CD14-positive monocyte (primary cell): ENCODE data around the gene CREBBP. TPM values are rescaled to one million over a fixed set of nuclear protein-coding genes. Genes with fewer than 3 reads are reported as not detected.

Experiments used
- DNase-seq, 3 donors: peaks; one replicate each; pipeline ENCODE4 v3.0.0-alpha.2; 2011 to 2022
- H2AFZ ChIP-seq: 2 replicates; pipeline ENCODE4 v1.6.0; 2012; ENCODE audit warnings: mild to moderate bottlenecking, low read depth, low read length, inconsistent platforms; ENCODE audit not compliant: insufficient read depth, poor library complexity, severe bottlenecking
- H3K27ac ChIP-seq, 2 donors: 1 replicate in 1 of 2; 2 replicates in 1 of 2; pipeline ENCODE4 v1.5.1; 2012 to 2013; ENCODE audit warnings: low read length in 2 of 2, control low read depth in 1 of 2, inconsistent platforms in 1 of 2, low read depth in 1 of 2, mild to moderate bottlenecking in 1 of 2
- H3K27me3 ChIP-seq, 2 donors: one replicate each; pipeline versions ENCODE4 v1.6.0 to v1.6.1; 2011 to 2013; ENCODE audit warnings: low read length in 2 of 2; ENCODE audit not compliant: control insufficient read depth in 2 of 2, insufficient read depth in 2 of 2
- H3K36me3 ChIP-seq, 2 donors: replicated peaks in 1 of 2; 1 replicate in 1 of 2; 2 replicates in 1 of 2; pipeline versions ENCODE4 v1.5.1 to v1.6.1; 2012 to 2013; ENCODE audit warnings: low read length in 2 of 2, control low read depth in 1 of 2, inconsistent platforms in 1 of 2, mild to moderate bottlenecking in 1 of 2; ENCODE audit not compliant: insufficient read depth in 2 of 2, control insufficient read depth in 1 of 2
- H3K4me1 ChIP-seq, 2 donors: 1 replicate in 1 of 2; 2 replicates in 1 of 2; pipeline versions ENCODE4 v1.5.1 to v1.6.1; 2012 to 2013; ENCODE audit warnings: low read length in 2 of 2, control low read depth in 1 of 2, inconsistent platforms in 1 of 2, mild to moderate bottlenecking in 1 of 2, moderate library complexity in 1 of 2; ENCODE audit not compliant: insufficient read depth in 2 of 2, control insufficient read depth in 1 of 2
- H3K4me2 ChIP-seq: replicated peaks from 2 replicates; pipeline ENCODE3; 2012; ENCODE audit warnings: low read length, moderate library complexity, mild to moderate bottlenecking; ENCODE audit not compliant: poor library complexity, severe bottlenecking; ENCODE audit errors: extremely low read depth
- H3K4me3 ChIP-seq, 3 experiments: fragments of 200-600 bp in 1 of 3; sonication (generic) in 1 of 3; replicated peaks in 1 of 3; 1 replicate in 2 of 3; 2 replicates in 1 of 3; pipeline ENCODE4 v1.5.1; 2011 to 2013; ENCODE audit warnings: low read length in 3 of 3, mild to moderate bottlenecking in 3 of 3, control low read depth in 2 of 3, low read depth in 2 of 3, inconsistent platforms in 1 of 3, moderate library complexity in 1 of 3
- H3K79me2 ChIP-seq: 2 replicates; pipeline ENCODE4 v1.6.0; 2012; ENCODE audit warnings: mild to moderate bottlenecking, control low read depth, inconsistent platforms, low read length, moderate library complexity; ENCODE audit not compliant: insufficient read depth
- H3K9ac ChIP-seq: 2 replicates; pipeline ENCODE4 v1.6.0; 2017; ENCODE audit warnings: low read length, mild to moderate bottlenecking; ENCODE audit not compliant: insufficient read depth, poor library complexity, severe bottlenecking
- H3K9me3 ChIP-seq, 2 donors: replicated peaks in 1 of 2; 1 replicate in 1 of 2; 2 replicates in 1 of 2; pipeline versions ENCODE4 v1.5.1 to v1.6.1; 2012 to 2013; ENCODE audit warnings: low read length in 2 of 2, control low read depth in 1 of 2; ENCODE audit not compliant: control insufficient read depth in 1 of 2, insufficient read depth in 1 of 2
- H4K20me1 ChIP-seq: 2 replicates; pipeline ENCODE4 v1.6.0; 2012; ENCODE audit warnings: mild to moderate bottlenecking, low read length, control low read depth, moderate library complexity; ENCODE audit not compliant: insufficient read depth
- H3K27ac Mint-ChIP-seq, 7 donors: one replicate each; pipeline ENCODE4 v1.8.0; 2020; ENCODE audit warnings: mild to moderate bottlenecking in 7 of 7, mixed read lengths in 7 of 7, moderate library complexity in 6 of 7, inconsistent platforms in 2 of 7
- H3K27me3 Mint-ChIP-seq, 3 donors: one replicate each; pipeline ENCODE4 v1.8.0; 2021 to 2022; ENCODE audit warnings: low read depth in 3 of 3, mild to moderate bottlenecking in 3 of 3, mixed read lengths in 3 of 3, moderate library complexity in 3 of 3, inconsistent platforms in 1 of 3
- H3K36me3 Mint-ChIP-seq, 2 donors: one replicate each; pipeline ENCODE4 v1.8.0; 2020; ENCODE audit warnings: mixed read lengths in 2 of 2, inconsistent platforms in 1 of 2, mild to moderate bottlenecking in 1 of 2
- H3K4me1 Mint-ChIP-seq: one replicate; pipeline ENCODE4 v1.8.0; 2020; ENCODE audit warnings: mild to moderate bottlenecking, mixed read lengths
- H3K4me3 Mint-ChIP-seq, 2 donors: one replicate each; pipeline ENCODE4 v1.8.0; 2020; ENCODE audit warnings: mild to moderate bottlenecking in 2 of 2, mixed read lengths in 2 of 2, moderate library complexity in 1 of 2
- H3K9me3 Mint-ChIP-seq, 7 donors: one replicate each; pipeline ENCODE4 v1.8.0; 2020 to 2022; ENCODE audit warnings: mixed read lengths in 7 of 7, mild to moderate bottlenecking in 6 of 7, moderate library complexity in 6 of 7, inconsistent platforms in 2 of 7
- CTCF ChIP-seq: fragments of 200-600 bp; IDR thresholded peaks from one replicate; pipeline ENCODE4 v1.8.0; 2022; ENCODE audit warnings: antibody characterized with exemption, mild to moderate bottlenecking
- WGBS: methylation state at CpG from one replicate; pipeline ENCODE4 v1.1.5; 2013; ENCODE audit warnings: missing lambda C conversion rate; ENCODE audit not compliant: insufficient coverage; 5-methylcytosine and 5-hydroxymethylcytosine counted together
- intact Hi-C, 2 donors: fragments of 100-400 bp; cut with micrococcal nuclease; formaldehyde crosslinking; loops; one replicate each; pipeline versions ENCODE4 v1.15.0 to v1.15.1; 2023
- polyA plus RNA-seq, 3 donors: library from polyadenylated mRNA; depleted of rRNA in 1 of 3; unstranded in 2 of 3; stranded (reverse) in 1 of 3; fragments of 300-500 nt in 2 of 3; fragments of >200 nt in 1 of 3; fragmentation: Illumina TruSeq in 2 of 3; gene quantifications; 1 replicate in 2 of 3; 2 replicates in 1 of 3; pipeline ENCODE4 v1.2.3, GENCODE V29; 2012 to 2021

CREBBP gene
- polyA plus RNA-seq, 3 donors, result 2.1 to 26.9 (median 6.2) TPM

DNA sequence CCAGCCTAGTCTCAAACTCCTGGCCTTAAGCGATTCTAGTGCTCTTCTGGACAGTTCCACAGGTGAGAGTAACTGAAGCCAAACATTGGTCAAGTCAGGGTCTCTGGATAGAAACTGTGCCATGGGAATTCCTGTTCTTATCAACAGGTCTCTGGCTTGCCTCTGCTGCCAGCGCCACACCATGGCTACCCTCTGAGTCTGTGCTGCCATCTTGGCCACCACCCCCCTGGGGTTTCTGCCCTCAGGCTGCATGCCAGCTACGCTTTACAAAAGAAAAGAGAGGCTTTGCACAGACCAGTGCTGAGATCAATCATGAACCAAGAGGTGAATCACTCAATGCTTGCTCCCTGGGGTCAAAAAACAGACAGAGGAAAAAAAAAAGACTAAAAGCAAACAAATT lies 24.4 kb upstream of the CREBBP start:
- Histone ChIP-seq H3K27ac (no peak overlapping the region), H3K79me2 (no peaks in the 10 kb centered on the region), H3K4me2 (no peak overlapping the region), H3K36me3 (no peaks in the 10 kb centered on the region), H3K4me3 (no peak overlapping the region), H2AFZ (no peak overlapping the region), H3K9me3 (no peaks in the 10 kb centered on the region), H3K27me3 (no peaks in the 10 kb centered on the region), H4K20me1 (no peaks in the 10 kb centered on the region), H3K9ac (no peak overlapping the region), H3K4me1 (peaks cover 6 to 8% of the 10 kb centered on the region in 2 donors)
- DNase-seq, result no peak
- peaks cover 7 to 29% (median 18%) of the 10 kb centered on the region in 3 donors for H3K27me3 Mint-ChIP-seq
- H3K9me3 Mint-ChIP-seq, result peaks cover 0 to 2% (median 0%) of the 10 kb centered on the region in 7 donors
- no peaks in the 10 kb centered on the region for H3K36me3 Mint-ChIP-seq
- TF ChIP-seq CTCF, result no peak
- intact Hi-C loops, result no loop called here
- peak overlapping the region in 1 of 7 donors; percentile 50 for H3K27ac Mint-ChIP-seq
- H3K4me1 Mint-ChIP-seq, result peaks cover 11% of the 10 kb centered on the region
- H3K4me3 Mint-ChIP-seq, result no peak overlapping the region
- 90% methylated on average over 3 of the region's 3 CpGs for WGBS

DNA sequence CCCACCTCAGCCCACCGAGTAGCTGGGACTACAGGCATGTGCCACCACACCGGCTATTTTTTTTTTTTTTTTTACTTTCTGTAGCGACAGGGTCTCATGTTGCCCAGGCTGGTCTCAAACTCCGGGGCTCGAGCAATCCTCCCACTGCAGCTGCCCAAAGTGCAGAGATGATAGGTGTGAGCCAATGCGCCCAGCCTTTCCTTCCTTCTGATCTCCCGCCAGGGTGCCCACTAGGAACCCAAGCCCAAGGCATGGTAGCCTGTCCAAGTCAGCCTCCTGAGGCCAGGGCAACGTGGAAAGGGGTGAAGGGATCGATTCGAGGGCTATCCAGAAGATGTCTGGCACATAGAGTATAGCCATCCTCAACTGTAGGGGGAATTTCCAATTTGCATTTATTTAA lies 9.6 kb upstream of the CREBBP start:
- H3K9me3 ChIP-seq, result peaks cover 0 to under 1% of the 10 kb centered on the region in 2 donors
- no peak for TF ChIP-seq CTCF
- H3K27me3 ChIP-seq, result peaks cover 0 to 3% of the 10 kb centered on the region in 2 donors
- no peak overlapping the region for H3K27ac ChIP-seq
- no peak for DNase-seq
- Mint-ChIP-seq H3K27ac (no peak overlapping the region), H3K4me3 (no peak overlapping the region), H3K27me3 (peaks cover 5 to 18% (median 14%) of the 10 kb centered on the region in 3 donors), H3K4me1 (no peaks in the 10 kb centered on the region), H3K9me3 (peaks cover 2 to 8% (median 5%) of the 10 kb centered on the region in 7 donors), H3K36me3 (no peaks in the 10 kb centered on the region)
- WGBS, result 100% methylated on average over 1 of the region's 10 CpGs
- no peak overlapping the region for H2AFZ ChIP-seq
- no peak overlapping the region for H3K4me3 ChIP-seq
- H3K4me1 ChIP-seq, result no peaks in the 10 kb centered on the region
- no peaks in the 10 kb centered on the region for H4K20me1 ChIP-seq
- H3K4me2 ChIP-seq, result no peak overlapping the region
- H3K79me2 ChIP-seq, result no peaks in the 10 kb centered on the region
- H3K9ac ChIP-seq, result no peak overlapping the region
- intact Hi-C loops, result no loop called here
- H3K36me3 ChIP-seq, result no peaks in the 10 kb centered on the region
